Panc1 (cell line): ENCODE measurements around the gene XIRP2. TPM values are rescaled to one million over a fixed set of nuclear protein-coding genes. Genes with fewer than 3 reads are reported as not detected.

ENCODE experiments used
- ATAC-seq: fragments of 200-7000 bp; cut with Tn5 transposase; 2 replicates; pipeline ENCODE4 v1.9.1; 2020; ENCODE audit warnings: mild to moderate bottlenecking, moderate library complexity
- BruUV-seq: library from RNA; stranded (reverse); fragments of 400-500 nt; replicated peaks from 2 replicates; lab custom pipeline; 2021; lab: Mats Ljungman, UMichigan
- CTCF ChIA-PET: fragments of 300-600 bp; sonication (Branson Sonifier 250); formaldehyde crosslinking; loops from one replicate; lab custom pipeline; 2022; ENCODE audit warnings: antibody characterized with exemption; lab: Charles Lee
- POLR2A ChIA-PET: fragments of 300-600 bp; sonication (Branson Sonifier 250); formaldehyde crosslinking; loops from one replicate; lab custom pipeline; 2022; ENCODE audit warnings: antibody characterized with exemption; lab: Charles Lee
- DNase-seq: peaks from one replicate; pipeline ENCODE4 v3.0.0-alpha.2; 2010; ENCODE audit warnings: low read depth, low spot score
- H3K27ac ChIP-seq: 2 replicates; pipeline ENCODE4 v1.5.1; 2011; ENCODE audit warnings: mild to moderate bottlenecking, low read length, inconsistent platforms
- H3K27me3 ChIP-seq: fragments of 200-500 bp; sonication (Bioruptor generic); 2 replicates; pipeline ENCODE4 v1.6.0; 2014; ENCODE audit warnings: low read length, inconsistent platforms; ENCODE audit not compliant: control insufficient read depth, insufficient read depth
- H3K36me3 ChIP-seq: fragments of 200-500 bp; sonication (Bioruptor generic); 2 replicates; pipeline ENCODE4 v1.5.1; 2014; ENCODE audit warnings: inconsistent platforms, mild to moderate bottlenecking, low read length, moderate library complexity; ENCODE audit not compliant: control insufficient read depth, insufficient read depth
- H3K4me1 ChIP-seq: 2 replicates; pipeline ENCODE4 v1.5.1; 2011; ENCODE audit warnings: inconsistent platforms, mild to moderate bottlenecking, low read length, moderate library complexity; ENCODE audit not compliant: control insufficient read depth, insufficient read depth
- H3K4me3 ChIP-seq, 2 experiments: 2 replicates each; pipeline ENCODE4 v1.5.1; 2011 to 2012; ENCODE audit warnings: low read depth in 2 of 2, low read length in 2 of 2, mild to moderate bottlenecking in 2 of 2, inconsistent platforms in 1 of 2, moderate library complexity in 1 of 2
- H3K9me3 ChIP-seq: fragments of 200-500 bp; sonication (Bioruptor generic); 2 replicates; pipeline ENCODE4 v1.5.1; 2014; ENCODE audit warnings: low read depth, mild to moderate bottlenecking, inconsistent platforms, low read length, moderate library complexity; ENCODE audit not compliant: control insufficient read depth, insufficient read depth
- POLR2AphosphoS5 ChIP-seq: IDR thresholded peaks from 2 replicates; pipeline ENCODE4 v1.6.1; 2012; ENCODE audit warnings: mild to moderate bottlenecking, low read depth, low read length, moderate library complexity
- SIN3A ChIP-seq: IDR thresholded peaks from 2 replicates; pipeline ENCODE4 v1.6.1; 2012; ENCODE audit warnings: low read depth, mild to moderate bottlenecking, low read length, moderate library complexity, borderline replicate concordance; ENCODE audit not compliant: insufficient read depth
- TCF7L2 ChIP-seq: IDR thresholded peaks from 2 replicates; pipeline ENCODE4 v1.6.1; 2011; ENCODE audit warnings: mild to moderate bottlenecking, low read depth, low read length, inconsistent platforms
- in situ Hi-C: cut with HindIII; loops from 2 replicates; pipeline ENCODE4 v1.10.0; 2016; ENCODE audit warnings: low sequenced_read_pairs, low pct_unique_long_range_greater_than_20kb
- intact Hi-C: fragments of 100-400 bp; cut with micrococcal nuclease; formaldehyde crosslinking; loops from one replicate; pipeline ENCODE4 v1.10.0; 2022; ENCODE audit not compliant: unreplicated experiment
- total RNA-seq: library from RNA; stranded (reverse); gene quantifications from one replicate; pipeline ENCODE4 v1.2.1, GENCODE V29; 2021; ENCODE audit not compliant: unreplicated experiment
- TF ChIP-seq, protein P1 (sequence below): fragments of 450-650 bp; IDR thresholded peaks from 2 replicates; pipeline ENCODE4 v1.5.1; 2017; ENCODE audit warnings: mild to moderate bottlenecking
- TF ChIP-seq, protein P2 (sequence below), 2 experiments: IDR thresholded peaks; 2 replicates each; pipeline ENCODE4 v1.6.1; 2011 to 2012; ENCODE audit warnings: low read depth in 2 of 2, control low read depth in 1 of 2, low read length in 1 of 2, mild to moderate bottlenecking in 1 of 2, moderate library complexity in 1 of 2; ENCODE audit not compliant: insufficient read depth in 1 of 2

XIRP2 gene
- total RNA-seq, 1 experiment from 2014 or later: not detected

DNA sequence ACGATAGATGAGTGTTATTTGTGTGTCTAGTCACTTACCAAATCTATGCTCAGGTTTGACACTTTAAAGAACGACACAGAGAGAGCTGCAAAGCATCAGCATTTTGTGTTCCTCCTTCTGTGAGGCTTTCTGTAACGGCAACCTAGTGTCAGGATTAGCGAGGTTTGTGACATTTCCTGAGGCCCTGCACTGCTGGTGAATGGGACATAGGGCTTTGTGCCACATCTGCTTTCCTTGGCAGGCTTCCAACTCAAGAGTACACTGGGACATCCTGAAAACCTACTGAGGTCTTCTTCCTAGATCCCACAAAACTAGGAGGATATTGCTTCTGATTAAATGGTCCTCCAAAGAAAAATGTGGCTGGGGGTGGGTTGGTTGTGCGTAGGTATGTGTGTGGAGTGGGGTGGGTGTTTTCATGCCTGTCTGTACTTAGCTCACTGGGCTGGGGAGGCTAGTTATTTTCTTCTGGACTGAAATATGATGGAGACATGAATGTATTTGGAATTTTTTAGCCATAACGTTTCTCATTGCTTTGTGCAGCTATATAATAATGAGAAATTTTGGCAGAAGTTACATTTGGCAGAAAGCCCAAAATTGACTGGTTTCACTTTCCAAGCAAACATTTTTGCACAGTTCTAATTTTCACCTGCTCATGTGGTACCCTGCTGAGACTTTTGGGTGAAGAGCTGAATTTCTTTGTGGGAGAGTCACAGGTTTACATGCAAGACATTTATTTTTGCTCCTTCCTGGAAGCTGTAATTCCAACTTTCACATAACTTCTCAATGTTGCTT lies 308.4 kb downstream of the XIRP2 start:
- ChIA-PET POLR2A (no interaction called here), CTCF (no interaction called here)
- Histone ChIP-seq H3K4me1 (no peaks in the 10 kb centered on the region), H3K36me3 (no peaks in the 10 kb centered on the region), H3K4me3 (no peak overlapping the region), H3K27me3 (no peaks in the 10 kb centered on the region), H3K9me3 (no peaks in the 10 kb centered on the region), H3K27ac (no peak overlapping the region)
- TF ChIP-seq POLR2AphosphoS5 (no peak), TCF7L2 (no peak), SIN3A (no peak)
- TF ChIP-seq, protein P1, sequence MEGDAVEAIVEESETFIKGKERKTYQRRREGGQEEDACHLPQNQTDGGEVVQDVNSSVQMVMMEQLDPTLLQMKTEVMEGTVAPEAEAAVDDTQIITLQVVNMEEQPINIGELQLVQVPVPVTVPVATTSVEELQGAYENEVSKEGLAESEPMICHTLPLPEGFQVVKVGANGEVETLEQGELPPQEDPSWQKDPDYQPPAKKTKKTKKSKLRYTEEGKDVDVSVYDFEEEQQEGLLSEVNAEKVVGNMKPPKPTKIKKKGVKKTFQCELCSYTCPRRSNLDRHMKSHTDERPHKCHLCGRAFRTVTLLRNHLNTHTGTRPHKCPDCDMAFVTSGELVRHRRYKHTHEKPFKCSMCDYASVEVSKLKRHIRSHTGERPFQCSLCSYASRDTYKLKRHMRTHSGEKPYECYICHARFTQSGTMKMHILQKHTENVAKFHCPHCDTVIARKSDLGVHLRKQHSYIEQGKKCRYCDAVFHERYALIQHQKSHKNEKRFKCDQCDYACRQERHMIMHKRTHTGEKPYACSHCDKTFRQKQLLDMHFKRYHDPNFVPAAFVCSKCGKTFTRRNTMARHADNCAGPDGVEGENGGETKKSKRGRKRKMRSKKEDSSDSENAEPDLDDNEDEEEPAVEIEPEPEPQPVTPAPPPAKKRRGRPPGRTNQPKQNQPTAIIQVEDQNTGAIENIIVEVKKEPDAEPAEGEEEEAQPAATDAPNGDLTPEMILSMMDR: no peak
- TF ChIP-seq, protein P2, sequence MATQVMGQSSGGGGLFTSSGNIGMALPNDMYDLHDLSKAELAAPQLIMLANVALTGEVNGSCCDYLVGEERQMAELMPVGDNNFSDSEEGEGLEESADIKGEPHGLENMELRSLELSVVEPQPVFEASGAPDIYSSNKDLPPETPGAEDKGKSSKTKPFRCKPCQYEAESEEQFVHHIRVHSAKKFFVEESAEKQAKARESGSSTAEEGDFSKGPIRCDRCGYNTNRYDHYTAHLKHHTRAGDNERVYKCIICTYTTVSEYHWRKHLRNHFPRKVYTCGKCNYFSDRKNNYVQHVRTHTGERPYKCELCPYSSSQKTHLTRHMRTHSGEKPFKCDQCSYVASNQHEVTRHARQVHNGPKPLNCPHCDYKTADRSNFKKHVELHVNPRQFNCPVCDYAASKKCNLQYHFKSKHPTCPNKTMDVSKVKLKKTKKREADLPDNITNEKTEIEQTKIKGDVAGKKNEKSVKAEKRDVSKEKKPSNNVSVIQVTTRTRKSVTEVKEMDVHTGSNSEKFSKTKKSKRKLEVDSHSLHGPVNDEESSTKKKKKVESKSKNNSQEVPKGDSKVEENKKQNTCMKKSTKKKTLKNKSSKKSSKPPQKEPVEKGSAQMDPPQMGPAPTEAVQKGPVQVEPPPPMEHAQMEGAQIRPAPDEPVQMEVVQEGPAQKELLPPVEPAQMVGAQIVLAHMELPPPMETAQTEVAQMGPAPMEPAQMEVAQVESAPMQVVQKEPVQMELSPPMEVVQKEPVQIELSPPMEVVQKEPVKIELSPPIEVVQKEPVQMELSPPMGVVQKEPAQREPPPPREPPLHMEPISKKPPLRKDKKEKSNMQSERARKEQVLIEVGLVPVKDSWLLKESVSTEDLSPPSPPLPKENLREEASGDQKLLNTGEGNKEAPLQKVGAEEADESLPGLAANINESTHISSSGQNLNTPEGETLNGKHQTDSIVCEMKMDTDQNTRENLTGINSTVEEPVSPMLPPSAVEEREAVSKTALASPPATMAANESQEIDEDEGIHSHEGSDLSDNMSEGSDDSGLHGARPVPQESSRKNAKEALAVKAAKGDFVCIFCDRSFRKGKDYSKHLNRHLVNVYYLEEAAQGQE (IDR thresholded peaks at IDR 0.05; ENCODE audit: insufficient read depth in 1 of 2, low read depth in 2 of 2, low read length in 1 of 2): no peak
- intact Hi-C loops (no loop called here), in situ Hi-C loops (no loop called here)
- ATAC-seq: no peak
- no peak for DNase-seq
- BruUV-seq: no TSS peak

DNA sequence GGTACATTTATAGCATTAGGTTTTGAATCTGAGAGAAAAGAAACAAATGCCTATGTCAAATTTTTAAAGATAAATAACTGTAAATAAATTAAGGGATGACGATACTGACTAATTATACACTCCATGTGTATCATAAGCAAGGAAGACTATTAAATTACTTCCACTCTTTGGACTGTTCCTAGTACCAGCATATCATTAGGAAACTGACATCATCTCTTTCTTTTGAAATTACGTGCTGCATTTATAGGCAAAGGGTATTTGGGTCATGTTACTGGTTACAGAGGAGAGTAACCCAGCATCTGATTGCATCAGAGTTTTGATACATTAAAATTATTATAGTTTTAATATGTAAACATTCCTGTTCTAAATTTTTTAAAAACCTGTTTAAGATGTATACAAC lies 309.7 kb downstream of the XIRP2 start:
- H3K4me1 ChIP-seq: no peaks in the 10 kb centered on the region
- no peak overlapping the region for H3K27ac ChIP-seq
- H3K4me3 ChIP-seq: no peak overlapping the region
- no peak for ATAC-seq
- in situ Hi-C loops (no loop called here), intact Hi-C loops (no loop called here)
- POLR2A ChIA-PET: no interaction called here
- H3K27me3 ChIP-seq: no peaks in the 10 kb centered on the region
- no TSS peak for BruUV-seq
- TF ChIP-seq POLR2AphosphoS5 (no peak), SIN3A (no peak), TCF7L2 (no peak)
- TF ChIP-seq, protein P2 (IDR thresholded peaks at IDR 0.05; ENCODE audit: insufficient read depth in 1 of 2, low read depth in 2 of 2, low read length in 1 of 2): no peak
- TF ChIP-seq, protein P1: no peak
- no peak for DNase-seq
- H3K36me3 ChIP-seq: no peaks in the 10 kb centered on the region
- CTCF ChIA-PET: no interaction called here
- H3K9me3 ChIP-seq: no peaks in the 10 kb centered on the region
